GM12878 (cell line): Measurements from ENCODE around the gene GET3. TPM values are rescaled to one million over a fixed set of nuclear protein-coding genes. Genes with fewer than 3 reads are reported as not detected.

Experiments used
- CHD4 ChIP-seq: fragments of 200-600 bp; sonication (generic); IDR thresholded peaks from 2 replicates; pipeline ENCODE4 v1.6.1; 2016; ENCODE audit warnings: mild to moderate bottlenecking
- E2F8 ChIP-seq: fragments of 450-650 bp; IDR thresholded peaks from 2 replicates; pipeline ENCODE4 v1.6.1; 2018; ENCODE audit warnings: mild to moderate bottlenecking, low read depth, moderate library complexity; ENCODE audit not compliant: partially characterized antibody
- GABPA ChIP-seq: IDR thresholded peaks from 2 replicates; pipeline ENCODE4 v1.6.1; 2014; ENCODE audit warnings: antibody characterized with exemption, low read depth, mild to moderate bottlenecking, inconsistent platforms
- HDAC6 ChIP-seq: fragments of 200-600 bp; sonication (generic); IDR thresholded peaks from one replicate; pipeline ENCODE4 v1.8.0; 2017; ENCODE audit warnings: antibody characterized with exemption; ENCODE audit not compliant: unreplicated experiment
- HSF1 ChIP-seq: fragments of 150-350 bp; IDR thresholded peaks from 2 replicates; pipeline ENCODE4 v1.6.1; 2014; ENCODE audit warnings: mild to moderate bottlenecking, low read depth, low read length
- KDM1A ChIP-seq: fragments of 200-600 bp; sonication (generic); IDR thresholded peaks from 2 replicates; pipeline ENCODE4 v1.6.1; 2016; ENCODE audit warnings: borderline replicate concordance
- LARP7 ChIP-seq: fragments of 450-650 bp; IDR thresholded peaks from 2 replicates; pipeline ENCODE4 v1.6.1; 2017; ENCODE audit warnings: mild to moderate bottlenecking
- NR2C1 ChIP-seq: fragments of 450-650 bp; IDR thresholded peaks from 2 replicates; pipeline ENCODE4 v1.6.1; 2017; ENCODE audit warnings: antibody characterized with exemption, mild to moderate bottlenecking, moderate library complexity
- PAX5 ChIP-seq: IDR thresholded peaks from 2 replicates; pipeline ENCODE4 v1.6.1; 2011; ENCODE audit warnings: low read depth, low read length, borderline replicate concordance
- POLR2AphosphoS5 ChIP-seq: IDR thresholded peaks from 2 replicates; pipeline ENCODE4 v1.6.1; 2011; ENCODE audit warnings: mild to moderate bottlenecking, low read length, inconsistent platforms
- RAD21 ChIP-seq: IDR thresholded peaks from 2 replicates; pipeline ENCODE4 v1.6.1; 2011; ENCODE audit warnings: mild to moderate bottlenecking, low read depth, low read length, moderate library complexity; ENCODE audit not compliant: insufficient read depth
- SMAD5 ChIP-seq: IDR thresholded peaks from 2 replicates; pipeline ENCODE4 v1.6.1; 2016; ENCODE audit warnings: antibody characterized with exemption, low read depth
- TCF7 ChIP-seq: IDR thresholded peaks from 2 replicates; pipeline ENCODE4 v1.6.1; 2014; ENCODE audit warnings: antibody characterized with exemption, borderline replicate concordance
- ZBTB33 ChIP-seq: fragments of 450-650 bp; IDR thresholded peaks from 2 replicates; pipeline ENCODE4 v1.6.1; 2017; ENCODE audit warnings: mild to moderate bottlenecking
- ZNF24 ChIP-seq: fragments of 450-650 bp; IDR thresholded peaks from 2 replicates; pipeline ENCODE4 v1.6.1; 2017; ENCODE audit warnings: antibody characterized with exemption, mild to moderate bottlenecking
- ZNF274 ChIP-seq: IDR thresholded peaks from one replicate; pipeline ENCODE4 v1.8.0; 2011; ENCODE audit not compliant: insufficient read length, insufficient read depth
- ZNF687 ChIP-seq: fragments of 450-650 bp; IDR thresholded peaks from 2 replicates; pipeline ENCODE4 v1.6.1; 2017; ENCODE audit warnings: mild to moderate bottlenecking, moderate library complexity
- polyA plus RNA-seq, 11 experiments: library from polyadenylated mRNA; depleted of rRNA in 4 of 11; unstranded in 6 of 11; stranded (reverse) in 5 of 11; fragments of >200 nt; fragmentation: Nextera tagmentation in 4 of 11; fragmentation: Illumina TruSeq in 1 of 11; extraction: Ambion mirVana in 4 of 11; extraction: Trizol in 1 of 11; gene quantifications; 1 replicate in 1 of 11; 2 replicates in 10 of 11; pipeline versions ENCODE4 v1.2.1 to v1.2.3, GENCODE V29; 2011 to 2016; ENCODE audit warnings: inconsistent platforms in 2 of 11, missing spikeins in 2 of 11, low read depth in 1 of 11
- total RNA-seq, 4 experiments: library from RNA; depleted of rRNA in 3 of 4; stranded (reverse); fragments of >200 nt in 3 of 4; fragmentation: Illumina TruSeq in 1 of 4; extraction: Trizol in 1 of 4; gene quantifications; 2 replicates each; pipeline versions ENCODE4 v1.2.1 to v1.2.3, GENCODE V29; 2013 to 2021

Gene GET3
- total and polyA plus RNA-seq, 10 of the 15 experiments (the other 5 are each of a cell fraction or from before 2014, with no cell fraction given) = 14.5 to 144 (median 97.2) TPM

- peak; percentile 89 for TF ChIP-seq ZNF687
- 0 out of 2 replicates have a peak, but pooled peaks have one; percentile 68 for TF ChIP-seq ZBTB33
- no peak for TF ChIP-seq CHD4
- no peak for TF ChIP-seq HSF1
- no peak for TF ChIP-seq HDAC6
- no peak for TF ChIP-seq NR2C1
- TF ChIP-seq KDM1A = no peak
- no peak for TF ChIP-seq E2F8
- TF ChIP-seq ZNF24 = 0 out of 2 replicates have a peak, but pooled peaks have one; percentile 11
- TF ChIP-seq POLR2AphosphoS5 = peak; percentile 91
- TF ChIP-seq ZNF274 = no peak
- TF ChIP-seq LARP7 = peak; percentile 87
- no peak for TF ChIP-seq GABPA
- TF ChIP-seq RAD21 = no peak
- no peak for TF ChIP-seq TCF7
- TF ChIP-seq SMAD5 = peak; percentile 87
- peak; percentile 97 for TF ChIP-seq PAX5
Observed at GRCh38 chr19:12793290-12794195, 56.2 kb downstream of the GET3 start (continued).
